Mesothelial cell of epicardium (in vitro differentiated cells): ENCODE results near the gene DGKD. TPM values are rescaled to one million over a fixed set of nuclear protein-coding genes. Genes with fewer than 3 reads are reported as not detected.
"Not testable (repeated sequence)": the region's sequence is repeated elsewhere in the genome, so short reads cannot be mapped to it uniquely, and the experiment has no call there.

ENCODE experiments used
- DNase-seq, 2 experiments: peaks; one replicate each; pipeline ENCODE4 v3.0.0; 2021; ENCODE audit warnings: low spot score in 2 of 2; ENCODE audit not compliant: unreplicated experiment in 2 of 2
- H3K27ac Mint-ChIP-seq: 2 replicates; pipeline ENCODE4 v1.8.0; 2021; ENCODE audit warnings: mixed read lengths
- H3K27me3 Mint-ChIP-seq: 2 replicates; pipeline ENCODE4 v1.8.0; 2021; ENCODE audit warnings: low read depth, mixed read lengths
- H3K36me3 Mint-ChIP-seq: 2 replicates; pipeline ENCODE4 v1.8.0; 2021; ENCODE audit warnings: mixed read lengths
- H3K4me1 Mint-ChIP-seq: 2 replicates; pipeline ENCODE4 v1.8.0; 2021; ENCODE audit warnings: mixed read lengths
- H3K4me3 Mint-ChIP-seq: 2 replicates; pipeline ENCODE4 v1.8.0; 2021; ENCODE audit warnings: mild to moderate bottlenecking, moderate library complexity, mixed read lengths
- H3K9me3 Mint-ChIP-seq: 2 replicates; pipeline ENCODE4 v1.8.0; 2021; ENCODE audit warnings: mixed read lengths
- total RNA-seq: library from RNA; stranded (reverse); gene quantifications from 3 replicates; pipeline ENCODE4 v1.2.1, GENCODE V29; 2021
- TF ChIP-seq, protein P1 (sequence below): fragments of 200-600 bp; sonication (generic); IDR thresholded peaks from one replicate; pipeline ENCODE4 v1.5.0; 2021; ENCODE audit warnings: antibody characterized with exemption; ENCODE audit not compliant: unreplicated experiment

The DGKD gene
- total RNA-seq, 1 donor from 2014 or later = 64.5 TPM

- Mint-ChIP-seq H3K9me3 (no peaks in the 10 kb centered on the region), H3K4me3 (no peak overlapping the region), H3K4me1 (peaks cover 33% of the 10 kb centered on the region), H3K27ac (peak overlapping the region; percentile 50), H3K27me3 (no peaks in the 10 kb centered on the region), H3K36me3 (peaks cover 10% of the 10 kb centered on the region)
- DNase-seq = no peak
- TF ChIP-seq, protein P1, sequence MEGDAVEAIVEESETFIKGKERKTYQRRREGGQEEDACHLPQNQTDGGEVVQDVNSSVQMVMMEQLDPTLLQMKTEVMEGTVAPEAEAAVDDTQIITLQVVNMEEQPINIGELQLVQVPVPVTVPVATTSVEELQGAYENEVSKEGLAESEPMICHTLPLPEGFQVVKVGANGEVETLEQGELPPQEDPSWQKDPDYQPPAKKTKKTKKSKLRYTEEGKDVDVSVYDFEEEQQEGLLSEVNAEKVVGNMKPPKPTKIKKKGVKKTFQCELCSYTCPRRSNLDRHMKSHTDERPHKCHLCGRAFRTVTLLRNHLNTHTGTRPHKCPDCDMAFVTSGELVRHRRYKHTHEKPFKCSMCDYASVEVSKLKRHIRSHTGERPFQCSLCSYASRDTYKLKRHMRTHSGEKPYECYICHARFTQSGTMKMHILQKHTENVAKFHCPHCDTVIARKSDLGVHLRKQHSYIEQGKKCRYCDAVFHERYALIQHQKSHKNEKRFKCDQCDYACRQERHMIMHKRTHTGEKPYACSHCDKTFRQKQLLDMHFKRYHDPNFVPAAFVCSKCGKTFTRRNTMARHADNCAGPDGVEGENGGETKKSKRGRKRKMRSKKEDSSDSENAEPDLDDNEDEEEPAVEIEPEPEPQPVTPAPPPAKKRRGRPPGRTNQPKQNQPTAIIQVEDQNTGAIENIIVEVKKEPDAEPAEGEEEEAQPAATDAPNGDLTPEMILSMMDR = no peak
These were observed 35.4 kb downstream of the DGKD start for GRCh38 chr2:233389601-233390125.

- H3K4me3 Mint-ChIP-seq = no peak overlapping the region
- TF ChIP-seq, protein P1 = no peak
- H3K9me3 Mint-ChIP-seq = no peaks in the 10 kb centered on the region
- peaks cover 22% of the 10 kb centered on the region for H3K36me3 Mint-ChIP-seq
- H3K27me3 Mint-ChIP-seq = no peaks in the 10 kb centered on the region
- no peak overlapping the region for H3K27ac Mint-ChIP-seq
- H3K4me1 Mint-ChIP-seq = no peaks in the 10 kb centered on the region
- DNase-seq = no peak
These were observed 41.4 kb downstream of the DGKD start for GRCh38 chr2:233395687-233396086.

DNA sequence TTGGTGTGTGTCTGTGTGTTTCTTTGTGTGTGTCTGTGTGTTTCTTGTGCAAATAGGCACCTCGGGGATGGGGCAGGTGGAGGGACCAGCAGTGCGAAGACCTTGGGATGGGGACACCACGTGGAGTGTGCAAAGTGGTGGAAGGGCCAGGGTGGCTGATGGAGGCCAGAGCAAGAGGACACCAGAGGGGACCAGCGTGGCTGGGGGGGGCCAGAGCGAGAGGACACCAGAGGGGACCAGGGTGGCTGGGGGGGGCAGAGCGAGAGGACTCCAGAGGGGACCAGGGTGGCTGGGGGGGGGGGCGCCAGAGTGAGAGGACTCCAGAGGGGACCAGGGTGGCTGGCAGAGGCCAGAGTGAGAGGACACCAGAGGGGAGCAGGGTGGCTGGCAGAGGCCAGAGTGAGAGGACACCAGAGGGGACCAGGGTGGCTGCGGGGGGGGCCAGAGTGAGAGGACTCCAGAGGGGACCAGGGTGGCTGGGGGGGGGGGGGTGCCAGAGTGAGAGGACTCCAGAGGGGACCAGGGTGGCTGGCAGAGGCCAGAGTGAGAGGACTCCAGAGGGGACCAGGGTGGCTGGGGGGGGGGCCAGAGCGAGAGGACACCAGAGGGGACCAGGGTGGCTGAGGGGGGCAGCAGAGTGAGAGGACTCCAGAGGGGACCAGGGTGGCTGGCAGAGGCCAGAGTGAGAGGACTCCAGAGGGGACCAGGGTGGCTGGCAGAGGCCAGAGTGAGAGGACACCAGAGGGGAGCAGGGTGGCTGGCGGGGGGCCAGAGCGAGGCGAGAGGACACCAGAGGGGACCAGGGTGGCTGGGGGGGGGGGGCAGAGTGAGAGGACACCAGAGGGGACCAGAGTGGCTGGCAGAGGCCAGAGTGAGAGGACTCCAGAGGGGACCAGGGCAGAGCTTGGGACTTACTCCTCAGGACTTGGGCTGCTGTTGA lies 42.7 kb downstream of the DGKD start:
- peaks cover 17% of the 10 kb centered on the region for H3K36me3 Mint-ChIP-seq
- not testable (repeated sequence) for H3K27me3 Mint-ChIP-seq, H3K4me3 Mint-ChIP-seq, H3K9me3 Mint-ChIP-seq, H3K4me1 Mint-ChIP-seq, DNase-seq
- H3K27ac Mint-ChIP-seq = peak overlapping the region; percentile 66

DNA sequence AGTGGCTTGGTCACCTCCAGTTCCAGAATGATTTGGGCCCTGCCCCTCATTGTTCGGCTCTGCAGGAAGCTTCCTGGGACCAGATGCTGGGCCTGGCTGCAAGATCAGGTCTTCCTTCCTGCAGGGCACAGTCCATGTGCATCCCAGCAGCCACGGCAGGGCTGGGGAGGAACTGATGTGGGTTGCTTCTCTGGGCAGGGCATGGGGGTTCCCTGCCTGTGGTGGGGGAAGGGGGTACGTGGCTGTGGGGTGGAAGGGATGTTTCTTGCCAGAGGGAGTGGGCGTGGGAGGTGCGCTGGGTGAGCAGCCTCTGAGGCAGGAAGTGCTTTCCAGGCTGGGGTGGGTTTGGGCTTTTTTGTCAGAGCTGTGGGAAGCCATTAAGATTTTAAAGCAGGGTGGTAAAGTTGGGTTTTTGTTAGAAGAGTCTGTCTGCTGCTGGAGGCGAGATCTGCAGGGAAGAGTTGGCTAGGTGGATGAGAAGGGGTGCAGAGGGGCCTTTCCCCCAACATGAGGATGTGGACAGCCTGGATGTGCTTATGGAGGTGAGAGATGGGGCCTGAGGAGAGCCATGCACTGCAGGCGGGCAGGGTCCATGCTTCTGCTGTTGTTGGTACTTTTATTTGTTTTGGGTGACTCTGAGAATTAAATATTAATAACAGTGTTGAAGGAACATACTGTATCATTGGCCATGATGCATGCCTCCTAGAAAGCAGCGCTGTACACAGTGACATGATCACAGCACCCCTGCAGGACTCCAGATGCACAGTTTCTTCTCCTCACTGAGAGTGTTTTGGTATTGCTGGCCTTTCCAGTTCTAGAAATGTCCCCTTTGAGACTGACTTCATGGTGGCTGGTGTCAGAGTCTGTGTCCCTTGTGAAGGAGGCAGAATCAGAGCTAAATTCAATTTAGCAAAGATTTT lies 45.3 kb downstream of the DGKD start:
- Mint-ChIP-seq H3K4me1 (no peaks in the 10 kb centered on the region), H3K27me3 (no peaks in the 10 kb centered on the region), H3K27ac (peak overlapping the region; percentile 30), H3K4me3 (no peak overlapping the region), H3K36me3 (peaks cover 25% of the 10 kb centered on the region), H3K9me3 (peaks cover 2% of the 10 kb centered on the region)
- TF ChIP-seq, protein P1 = no peak
- no peak for DNase-seq

DNA sequence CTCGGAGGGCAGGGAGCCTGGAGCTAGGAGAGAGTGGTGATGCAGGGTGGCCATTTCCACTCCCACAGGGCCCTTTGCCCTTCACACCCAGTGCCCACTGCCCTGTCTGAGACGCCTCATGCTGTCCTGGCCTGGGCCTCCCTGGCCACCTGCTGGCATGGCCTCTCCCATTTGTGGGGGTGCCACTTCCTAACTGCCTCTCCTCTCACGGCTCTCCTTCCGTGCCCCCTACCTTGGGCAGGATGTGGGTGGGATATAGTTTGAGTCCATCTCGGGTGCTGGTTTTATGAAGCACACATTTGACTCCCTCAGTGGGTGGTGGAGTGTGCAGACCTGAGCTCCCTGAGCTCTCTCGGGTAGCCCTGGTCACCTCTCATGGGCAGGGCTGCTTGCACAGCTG lies 46.0 kb downstream of the DGKD start:
- Mint-ChIP-seq H3K4me3 (no peak overlapping the region), H3K9me3 (peaks cover 6% of the 10 kb centered on the region), H3K27ac (no peak overlapping the region), H3K4me1 (no peaks in the 10 kb centered on the region), H3K36me3 (peaks cover 28% of the 10 kb centered on the region), H3K27me3 (no peaks in the 10 kb centered on the region)
- TF ChIP-seq, protein P1 = no peak
- no peak for DNase-seq
